ENCODE data around the gene KCNMB3.

Gene KCNMB3

GRCh38 chr3:179292450-179292849 is 41.5 kb upstream of the KCNMB3 start:
- H3K4me2 ChIP-seq (ENCODE audit: low read length), result no peak overlapping the region
- TF ChIP-seq EZH2phosphoT487 (IDR thresholded peaks at IDR 0.05; ENCODE audit: low read depth), result no peak
- no peak for TF ChIP-seq CTCF (IDR thresholded peaks at IDR 0.05; ENCODE audit: low read depth, low read length)
- no peak overlapping the region for H3K9ac ChIP-seq (ENCODE audit: low read length)
- peaks cover 21% of the 10 kb centered on the region for H3K27me3 ChIP-seq (ENCODE audit: low read depth, low read length)
- H3K4me1 ChIP-seq (ENCODE audit: low read length), result no peaks in the 10 kb centered on the region
- no peaks in the 10 kb centered on the region for H4K20me1 ChIP-seq (ENCODE audit: insufficient read depth, low read length)
- no peak overlapping the region for H2AFZ ChIP-seq (ENCODE audit: low read depth, low read length)
- H3K4me3 ChIP-seq (ENCODE audit: low read length), result no peak overlapping the region
- no peaks in the 10 kb centered on the region for H3K79me2 ChIP-seq (ENCODE audit: low read length)
- H3K9me3 ChIP-seq (ENCODE audit: insufficient read depth, low read length), result no peaks in the 10 kb centered on the region
- H3K27ac ChIP-seq (ENCODE audit: low read length), result no peak overlapping the region
- H3K36me3 ChIP-seq (replicated peaks; ENCODE audit: low read depth, low read length), result no peaks in the 10 kb centered on the region

- TF ChIP-seq EZH2phosphoT487 (IDR thresholded peaks at IDR 0.05; ENCODE audit: low read depth), result no peak
- TF ChIP-seq CTCF (IDR thresholded peaks at IDR 0.05; ENCODE audit: low read depth, low read length), result no peak
- Histone ChIP-seq H3K9me3 (ENCODE audit: insufficient read depth, low read length) (no peaks in the 10 kb centered on the region), H3K36me3 (replicated peaks; ENCODE audit: low read depth, low read length) (no peaks in the 10 kb centered on the region), H3K4me2 (ENCODE audit: low read length) (no peak overlapping the region), H3K79me2 (ENCODE audit: low read length) (no peaks in the 10 kb centered on the region), H3K4me3 (ENCODE audit: low read length) (no peak overlapping the region), H3K4me1 (ENCODE audit: low read length) (no peaks in the 10 kb centered on the region), H3K27ac (ENCODE audit: low read length) (no peak overlapping the region), H2AFZ (ENCODE audit: low read depth, low read length) (no peak overlapping the region), H4K20me1 (ENCODE audit: insufficient read depth, low read length) (no peaks in the 10 kb centered on the region), H3K27me3 (ENCODE audit: low read depth, low read length) (peaks cover 16% of the 10 kb centered on the region), H3K9ac (ENCODE audit: low read length) (no peak overlapping the region)
Measured at GRCh38 chr3:179289295-179289694, 38.4 kb upstream of the KCNMB3 start.

GRCh38 chr3:179288845-179289244 is 37.9 kb upstream of the KCNMB3 start:
- Histone ChIP-seq H3K79me2 (ENCODE audit: low read length) (no peaks in the 10 kb centered on the region), H3K4me1 (ENCODE audit: low read length) (no peaks in the 10 kb centered on the region), H3K4me3 (ENCODE audit: low read length) (no peak overlapping the region), H3K27ac (ENCODE audit: low read length) (no peak overlapping the region), H2AFZ (ENCODE audit: low read depth, low read length) (no peak overlapping the region), H3K9ac (ENCODE audit: low read length) (no peak overlapping the region), H3K36me3 (replicated peaks; ENCODE audit: low read depth, low read length) (no peaks in the 10 kb centered on the region), H3K27me3 (ENCODE audit: low read depth, low read length) (peaks cover 14% of the 10 kb centered on the region; the same call in 1 of the 2 replicates), H3K4me2 (ENCODE audit: low read length) (no peak overlapping the region), H4K20me1 (ENCODE audit: insufficient read depth, low read length) (no peaks in the 10 kb centered on the region), H3K9me3 (ENCODE audit: insufficient read depth, low read length) (no peaks in the 10 kb centered on the region)
- no peak for TF ChIP-seq EZH2phosphoT487 (IDR thresholded peaks at IDR 0.05; ENCODE audit: low read depth)
- no peak for TF ChIP-seq CTCF (IDR thresholded peaks at IDR 0.05; ENCODE audit: low read depth, low read length)

- Histone ChIP-seq H3K4me1 (ENCODE audit: low read length) (no peaks in the 10 kb centered on the region), H3K27ac (ENCODE audit: low read length) (no peak overlapping the region), H3K27me3 (ENCODE audit: low read depth, low read length) (peaks cover 6% of the 10 kb centered on the region; the same call in 1 of the 2 replicates), H4K20me1 (ENCODE audit: insufficient read depth, low read length) (no peaks in the 10 kb centered on the region), H3K9me3 (ENCODE audit: insufficient read depth, low read length) (no peaks in the 10 kb centered on the region), H3K4me2 (ENCODE audit: low read length) (no peak overlapping the region), H3K79me2 (ENCODE audit: low read length) (no peaks in the 10 kb centered on the region), H3K9ac (ENCODE audit: low read length) (no peak overlapping the region), H3K36me3 (replicated peaks; ENCODE audit: low read depth, low read length) (no peaks in the 10 kb centered on the region), H3K4me3 (ENCODE audit: low read length) (no peak overlapping the region), H2AFZ (ENCODE audit: low read depth, low read length) (no peak overlapping the region)
- TF ChIP-seq CTCF (IDR thresholded peaks at IDR 0.05; ENCODE audit: low read depth, low read length) (no peak), EZH2phosphoT487 (IDR thresholded peaks at IDR 0.05; ENCODE audit: low read depth) (no peak)
Measured at GRCh38 chr3:179286331-179286730, 35.4 kb upstream of the KCNMB3 start.

All from OCI-LY3 (cell line).